HepG2 (cell line): ENCODE measurements around the gene NDUFB10. TPM values are rescaled to one million over a fixed set of nuclear protein-coding genes. Genes with fewer than 3 reads are reported as not detected.

Experiments
- ARID5B ChIP-seq: IDR thresholded peaks from 2 replicates; pipeline ENCODE4 v1.4.0; 2020; ENCODE audit warnings: mild to moderate bottlenecking, missing genetic modification reagents
- ELK4 ChIP-seq: sonication (generic); formaldehyde crosslinking; IDR thresholded peaks from 2 replicates; pipeline ENCODE4 v1.9.0; 2021; ENCODE audit warnings: missing genetic modification reagents, borderline replicate concordance
- GATAD1 ChIP-seq: IDR thresholded peaks from 2 replicates; pipeline ENCODE4 v1.6.1; 2016; ENCODE audit warnings: missing genetic modification reagents, missing compliant biosample characterization
- HNF4A ChIP-seq: sonication (generic); formaldehyde crosslinking; IDR thresholded peaks from 2 replicates; pipeline ENCODE4 v1.4.0; 2020; ENCODE audit warnings: missing genetic modification reagents
- HOXA7 ChIP-seq: sonication (generic); formaldehyde crosslinking; IDR thresholded peaks from 2 replicates; pipeline ENCODE4 v1.8.1; 2022; ENCODE audit warnings: mild to moderate bottlenecking, missing genetic modification reagents, moderate library complexity
- KMT2B ChIP-seq: IDR thresholded peaks from 2 replicates; pipeline ENCODE4 v1.6.1; 2016; ENCODE audit warnings: missing genetic modification reagents, missing compliant biosample characterization
- MAFG ChIP-seq: sonication (generic); formaldehyde crosslinking; IDR thresholded peaks from 2 replicates; pipeline ENCODE4 v1.5.1; 2020; ENCODE audit warnings: mild to moderate bottlenecking, missing genetic modification reagents
- ZNF282 ChIP-seq: fragments of 450-650 bp; IDR thresholded peaks from 2 replicates; pipeline ENCODE4 v1.6.1; 2018; ENCODE audit not compliant: partially characterized antibody
- ZNF3 ChIP-seq: IDR thresholded peaks from 2 replicates; pipeline ENCODE4 v1.7.0; 2017; ENCODE audit warnings: inconsistent platforms
- ZNF496 ChIP-seq: sonication (generic); formaldehyde crosslinking; IDR thresholded peaks from 2 replicates; pipeline ENCODE4 v1.8.1; 2023; ENCODE audit warnings: mild to moderate bottlenecking, moderate library complexity, missing genetic modification reagents; ENCODE audit not compliant: insufficient replicate concordance
- ZNF761 ChIP-seq: sonication (generic); formaldehyde crosslinking; conservative IDR thresholded peaks from 2 replicates; pipeline ENCODE4 v1.4.0; 2020; ENCODE audit warnings: mild to moderate bottlenecking, missing genetic modification reagents
- ZSCAN31 ChIP-seq: sonication (generic); formaldehyde crosslinking; IDR thresholded peaks from 2 replicates; pipeline ENCODE4 v1.5.0; 2020; ENCODE audit warnings: low read depth, mild to moderate bottlenecking, missing genetic modification reagents
- ZUFSP ChIP-seq: sonication (generic); formaldehyde crosslinking; IDR thresholded peaks from 2 replicates; pipeline ENCODE4 v1.9.0; 2021; ENCODE audit warnings: missing genetic modification reagents, mild to moderate bottlenecking, borderline replicate concordance
- polyA plus RNA-seq, 8 experiments: library from polyadenylated mRNA; depleted of rRNA in 3 of 8; stranded (reverse) in 7 of 8; unstranded in 1 of 8; fragments of >200 nt; fragmentation: Illumina TruSeq in 4 of 8; extraction: Trizol in 4 of 8; gene quantifications; 2 replicates each; pipeline versions ENCODE4 v1.2.1 to v1.2.3, GENCODE V29; 2011 to 2016; ENCODE audit warnings: low read depth in 4 of 8, missing spikeins in 1 of 8, mixed read lengths in 1 of 8; ENCODE audit not compliant: insufficient read depth in 1 of 8
- total RNA-seq, 5 experiments: library from RNA; depleted of rRNA; stranded (reverse); fragments of >200 nt; fragmentation: Illumina TruSeq; extraction: Trizol; gene quantifications; 2 replicates each; pipeline ENCODE4 v1.2.3, GENCODE V29; 2016; ENCODE audit warnings: low read depth in 1 of 5
- TF ChIP-seq, protein P1 (sequence below): sonication (generic); IDR thresholded peaks from 2 replicates; pipeline ENCODE4 v1.6.1; 2016; ENCODE audit warnings: low read depth, borderline replicate concordance
- TF ChIP-seq, protein P2 (sequence below), 2 experiments: sonication (generic) in 1 of 2; formaldehyde crosslinking in 1 of 2; IDR thresholded peaks; 2 replicates each; pipeline versions ENCODE4 v1.5.1 to v1.6.1; 2011 to 2020; ENCODE audit warnings: borderline replicate concordance in 1 of 2, low read depth in 1 of 2, low read length in 1 of 2, mild to moderate bottlenecking in 1 of 2, missing genetic modification reagents in 1 of 2, moderate library complexity in 1 of 2

Gene NDUFB10
- total and polyA plus RNA-seq, 2 of the 13 experiments (the other 11 are each of a cell fraction or from before 2014, with no cell fraction given) = 68.6 to 157 TPM

DNA sequence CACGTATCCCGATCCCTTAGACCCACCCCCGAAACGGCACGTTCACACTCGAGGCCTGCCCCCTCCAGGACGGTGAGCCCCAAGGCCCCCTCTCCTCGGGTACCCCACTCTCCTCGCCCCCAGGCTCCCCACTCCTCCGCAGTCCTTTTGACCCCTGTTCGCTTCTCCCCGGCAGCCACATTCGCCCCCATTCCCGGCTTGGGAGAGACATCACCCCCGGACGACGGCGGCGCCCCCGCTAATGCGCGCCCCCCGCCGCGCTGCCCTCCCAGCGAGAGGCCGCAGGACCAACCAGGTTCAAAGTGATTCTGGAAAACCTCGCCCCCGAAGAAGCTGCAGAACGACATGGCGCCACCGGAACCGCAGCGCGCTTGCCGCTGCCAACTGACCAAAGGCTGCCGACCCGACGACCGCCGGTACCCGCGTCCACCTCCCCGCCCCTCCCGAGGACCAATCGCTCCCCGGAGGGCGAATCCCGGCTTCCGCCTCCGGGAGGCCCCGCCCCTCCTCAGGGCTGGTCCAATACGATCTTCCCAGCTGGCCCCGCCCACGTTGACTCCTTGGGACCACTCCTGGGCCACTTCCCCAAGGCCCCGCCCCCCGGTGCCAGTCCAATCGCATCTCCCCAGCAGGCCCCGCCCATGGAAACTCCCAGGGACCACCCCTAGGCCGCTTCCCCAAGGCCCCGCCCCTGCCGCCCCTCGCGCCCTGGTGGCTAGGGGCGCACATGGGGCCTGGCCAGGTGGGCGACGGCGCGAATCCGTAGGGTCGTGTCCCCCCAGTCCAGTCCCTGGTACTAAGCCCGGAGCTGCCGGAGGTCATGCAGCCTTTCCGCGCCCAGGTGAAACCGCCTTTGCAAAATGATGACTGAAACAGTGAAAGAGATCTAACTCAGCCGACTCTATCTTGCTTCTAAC, 16.3 kb upstream of the NDUFB10 start, which contains the start of gene MSRB1 (continued):
- TF ChIP-seq ARID5B (CRISPR knock-in tag) (no peak), MAFG (CRISPR knock-in tag) (no peak), ZNF761 (CRISPR knock-in tag) (peak; percentile 63), HNF4A (CRISPR knock-in tag) (no peak), ELK4 (CRISPR knock-in tag) (no peak), HOXA7 (no peak), ZUFSP (no peak), ZNF282 (no peak), GATAD1 (CRISPR knock-in tag) (peak; percentile 70; the same call in 1 of the 2 replicates), KMT2B (peak; percentile 27; the same call in 1 of the 2 replicates), ZSCAN31 (CRISPR knock-in tag) (no peak), ZNF496 (CRISPR knock-in tag) (no peak), ZNF3 (CRISPR knock-in tag) (no peak)
- TF ChIP-seq, protein P1, sequence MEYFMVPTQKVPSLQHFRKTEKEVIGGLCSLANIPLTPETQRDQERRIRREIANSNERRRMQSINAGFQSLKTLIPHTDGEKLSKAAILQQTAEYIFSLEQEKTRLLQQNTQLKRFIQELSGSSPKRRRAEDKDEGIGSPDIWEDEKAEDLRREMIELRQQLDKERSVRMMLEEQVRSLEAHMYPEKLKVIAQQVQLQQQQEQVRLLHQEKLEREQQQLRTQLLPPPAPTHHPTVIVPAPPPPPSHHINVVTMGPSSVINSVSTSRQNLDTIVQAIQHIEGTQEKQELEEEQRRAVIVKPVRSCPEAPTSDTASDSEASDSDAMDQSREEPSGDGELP = no peak
- TF ChIP-seq, protein P2, sequence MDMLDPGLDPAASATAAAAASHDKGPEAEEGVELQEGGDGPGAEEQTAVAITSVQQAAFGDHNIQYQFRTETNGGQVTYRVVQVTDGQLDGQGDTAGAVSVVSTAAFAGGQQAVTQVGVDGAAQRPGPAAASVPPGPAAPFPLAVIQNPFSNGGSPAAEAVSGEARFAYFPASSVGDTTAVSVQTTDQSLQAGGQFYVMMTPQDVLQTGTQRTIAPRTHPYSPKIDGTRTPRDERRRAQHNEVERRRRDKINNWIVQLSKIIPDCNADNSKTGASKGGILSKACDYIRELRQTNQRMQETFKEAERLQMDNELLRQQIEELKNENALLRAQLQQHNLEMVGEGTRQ (IDR thresholded peaks at IDR 0.05; ENCODE audit: low read depth, low read length) = no peak
- TF ChIP-seq, protein P2 (CRISPR knock-in tag; IDR thresholded peaks at IDR 0.05; ENCODE audit: borderline replicate concordance) = no peak
